Subcutaneous abdominal adipose tissue (tissue), 5 donors: ENCODE data around the gene RSAD2.
"Not testable (repeated sequence)": the region's sequence is repeated elsewhere in the genome, so short reads cannot be mapped to it uniquely, and the experiment has no call there.

Experiments
- H3K27ac ChIP-seq: one replicate; pipeline ENCODE4 v1.7.0; 2013; ENCODE audit warnings: low read depth, mild to moderate bottlenecking, inconsistent platforms, low read length, moderate library complexity
- H3K27me3 ChIP-seq, 5 donors: one replicate each; pipeline ENCODE4 v1.7.0; 2013; ENCODE audit warnings: low read length in 5 of 5, inconsistent platforms in 1 of 5; ENCODE audit not compliant: control insufficient read depth in 5 of 5, insufficient read depth in 4 of 5
- H3K36me3 ChIP-seq, 5 donors: one replicate each; pipeline ENCODE4 v1.7.0; 2013; ENCODE audit warnings: low read length in 5 of 5; ENCODE audit not compliant: control insufficient read depth in 5 of 5, insufficient read depth in 5 of 5
- H3K4me1 ChIP-seq, 5 donors: one replicate each; pipeline ENCODE4 v1.7.0; 2013; ENCODE audit warnings: low read length in 5 of 5, mild to moderate bottlenecking in 3 of 5, moderate library complexity in 1 of 5; ENCODE audit not compliant: control insufficient read depth in 5 of 5, insufficient read depth in 5 of 5
- H3K4me3 ChIP-seq, 5 donors: one replicate each; pipeline ENCODE4 v1.7.0; 2013; ENCODE audit warnings: low read length in 5 of 5, low read depth in 1 of 5
- H3K9ac ChIP-seq, 5 donors: one replicate each; pipeline ENCODE4 v1.7.0; 2013; ENCODE audit warnings: low read length in 5 of 5, mild to moderate bottlenecking in 4 of 5, moderate library complexity in 3 of 5
- H3K9me3 ChIP-seq, 5 donors: one replicate each; pipeline ENCODE4 v1.7.0; 2013; ENCODE audit warnings: low read length in 5 of 5; ENCODE audit not compliant: control insufficient read depth in 5 of 5
- donor health status: healthy.
- donor health status: healthy.
- donor health status: healthy.
- donor health status: healthy.
- donor health status: healthy.

Gene RSAD2

DNA sequence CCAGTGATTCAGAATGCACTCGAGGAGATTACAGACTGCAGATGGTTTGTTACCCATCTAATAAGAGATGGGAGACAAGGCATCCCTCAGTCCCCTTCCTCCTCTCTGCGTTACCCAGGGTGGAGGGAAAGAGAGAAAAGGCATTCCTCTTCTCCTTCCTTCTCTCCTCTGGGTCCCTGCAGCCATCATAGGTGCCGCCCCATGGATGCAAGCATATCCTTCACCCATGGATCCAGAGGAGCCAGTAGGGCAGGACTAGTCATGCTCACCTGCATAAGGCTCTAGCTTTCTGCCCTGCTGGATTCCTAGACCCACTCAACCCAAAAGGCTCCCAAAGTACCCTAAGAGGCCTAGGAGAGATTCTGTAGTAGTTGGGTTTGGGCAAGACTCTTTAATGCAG, 32.3 kb upstream of the RSAD2 start:
- no peak overlapping the region for H3K9ac ChIP-seq
- no peaks in the 10 kb centered on the region for H3K27me3 ChIP-seq
- no peaks in the 10 kb centered on the region for H3K4me1 ChIP-seq
- peaks cover 12 to 26% (median 21%) of the 10 kb centered on the region in 5 donors for H3K36me3 ChIP-seq
- no peak overlapping the region for H3K27ac ChIP-seq
- peaks cover 73 to 89% (median 87%) of the 10 kb centered on the region in 5 donors for H3K9me3 ChIP-seq
- peak overlapping the region in 4 of 5 donors; percentile 17 to 60 (median 41) for H3K4me3 ChIP-seq

DNA sequence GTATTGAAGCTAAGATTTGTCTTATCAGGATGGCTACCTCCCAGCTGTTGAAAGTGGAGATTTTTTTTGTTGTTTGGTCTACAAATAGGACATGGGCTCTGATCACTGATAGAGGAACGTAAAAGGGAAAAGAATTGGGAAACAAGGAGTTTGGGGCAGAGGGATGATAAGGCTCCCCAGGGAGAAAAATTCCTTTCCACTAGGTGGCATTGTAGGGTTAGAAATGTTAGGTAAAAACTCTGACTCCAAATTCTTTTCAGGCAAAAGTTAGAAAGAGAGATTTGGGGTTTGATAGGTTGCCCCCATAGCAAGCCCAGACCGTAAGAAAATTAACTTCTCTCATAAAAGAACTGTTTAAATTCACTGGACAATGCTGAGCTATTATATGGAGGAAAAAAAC, 31.7 kb upstream of the RSAD2 start:
- no peak overlapping the region for H3K27ac ChIP-seq
- H3K4me1 ChIP-seq = no peaks in the 10 kb centered on the region
- H3K36me3 ChIP-seq = peaks cover 16 to 30% (median 24%) of the 10 kb centered on the region in 5 donors
- H3K9me3 ChIP-seq = peaks cover 71 to 92% (median 81%) of the 10 kb centered on the region in 5 donors
- H3K9ac ChIP-seq = no peak overlapping the region
- H3K27me3 ChIP-seq = no peaks in the 10 kb centered on the region
- H3K4me3 ChIP-seq = peak overlapping the region in 2 of 5 donors; percentile 39 to 60

DNA sequence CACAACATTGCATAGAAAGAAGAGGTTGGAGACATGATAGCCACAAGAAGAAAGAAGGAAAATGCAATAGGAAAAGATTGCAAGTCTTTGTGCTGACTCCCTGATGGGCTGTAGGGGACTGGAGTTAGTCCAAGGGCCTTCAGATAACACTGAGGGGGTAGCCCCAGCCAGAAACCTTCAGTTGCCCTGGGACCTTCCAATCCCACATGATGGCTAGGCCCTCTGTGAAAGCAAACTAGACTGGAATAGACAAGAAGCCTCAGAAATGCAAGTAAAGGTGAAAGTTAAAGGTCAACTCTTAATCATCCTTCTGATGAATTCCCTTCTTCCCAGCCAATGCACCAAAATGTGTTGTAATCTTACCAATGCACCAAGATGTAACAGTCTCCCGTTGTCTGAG, 31.0 kb upstream of the RSAD2 start:
- H3K36me3 ChIP-seq = peaks cover 18 to 36% (median 31%) of the 10 kb centered on the region in 5 donors
- no peak overlapping the region for H3K9ac ChIP-seq
- H3K4me1 ChIP-seq = no peaks in the 10 kb centered on the region
- H3K4me3 ChIP-seq = peak overlapping the region in 3 of 5 donors; percentile 1 to 28 (median 22)
- no peak overlapping the region for H3K27ac ChIP-seq
- peaks cover 66 to 96% (median 80%) of the 10 kb centered on the region in 5 donors for H3K9me3 ChIP-seq
- no peaks in the 10 kb centered on the region for H3K27me3 ChIP-seq

DNA sequence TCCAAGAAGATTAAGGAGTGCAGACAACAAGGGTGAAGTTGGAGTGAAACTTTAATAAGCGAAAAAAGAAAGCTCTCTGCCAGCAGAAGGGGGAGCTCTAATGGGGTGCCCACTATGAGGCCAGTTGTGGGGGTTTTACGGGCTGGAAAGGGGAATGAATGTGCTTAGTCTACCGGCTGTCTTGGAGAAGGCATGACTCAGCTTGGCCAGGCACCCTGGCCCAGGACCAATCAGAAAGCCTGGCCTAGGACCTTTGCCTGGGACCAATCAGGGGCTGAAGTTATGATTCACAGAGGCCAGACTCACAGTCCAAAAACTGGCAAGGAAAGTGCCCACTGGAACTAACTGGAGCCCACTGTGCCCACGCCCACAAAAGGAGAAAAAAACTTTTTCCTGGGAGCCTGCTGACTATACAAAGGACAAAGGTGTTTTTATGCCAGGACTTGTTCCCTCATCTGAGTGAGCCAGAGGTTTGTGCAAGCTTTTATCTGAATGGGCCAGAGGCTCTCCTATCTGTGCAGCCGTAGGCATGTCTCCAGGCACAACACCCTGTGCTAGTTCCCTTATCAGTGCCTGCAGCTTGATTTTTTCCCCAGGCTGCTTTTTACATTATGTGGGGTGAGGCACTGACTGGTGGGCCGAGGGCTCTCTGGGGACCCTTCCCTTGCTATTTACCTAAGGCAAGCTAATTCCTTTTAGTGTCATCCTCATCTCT, 30.5 kb upstream of the RSAD2 start:
- Histone ChIP-seq H3K4me1 (no peaks in the 10 kb centered on the region), H3K27ac (no peak overlapping the region), H3K27me3 (no peaks in the 10 kb centered on the region), H3K9me3 (peaks cover 60 to 90% (median 75%) of the 10 kb centered on the region in 5 donors), H3K4me3 (peak overlapping the region in 3 of 5 donors; percentile 1 to 28 (median 22)), H3K36me3 (peaks cover 18 to 41% (median 34%) of the 10 kb centered on the region in 5 donors), H3K9ac (no peak overlapping the region)

DNA sequence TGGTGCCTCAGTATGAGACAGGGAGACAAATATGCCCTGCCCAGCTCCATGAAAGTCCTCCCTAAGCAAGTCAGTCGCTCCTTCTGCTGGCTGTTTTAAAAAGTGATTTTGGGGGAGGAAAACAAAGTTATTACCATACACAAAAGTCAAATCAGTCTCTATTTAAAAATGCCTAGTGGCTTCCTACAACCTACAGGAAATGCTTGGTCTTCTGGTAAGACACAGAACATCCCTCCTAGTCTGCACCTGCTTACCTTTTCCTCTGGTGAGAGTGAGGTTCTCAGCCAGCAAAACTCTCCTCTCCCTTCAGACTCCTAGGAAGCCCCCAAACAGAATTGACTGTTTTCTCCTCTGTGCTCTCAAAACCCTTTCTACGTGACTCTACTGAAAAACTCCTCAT, 25.4 kb upstream of the RSAD2 start:
- Histone ChIP-seq H3K9ac (no peak overlapping the region), H3K36me3 (peaks cover 22 to 50% (median 36%) of the 10 kb centered on the region in 5 donors), H3K27me3 (no peaks in the 10 kb centered on the region), H3K4me1 (no peaks in the 10 kb centered on the region), H3K9me3 (peaks cover 17 to 42% (median 24%) of the 10 kb centered on the region in 5 donors), H3K4me3 (no peak overlapping the region), H3K27ac (no peak overlapping the region)

DNA sequence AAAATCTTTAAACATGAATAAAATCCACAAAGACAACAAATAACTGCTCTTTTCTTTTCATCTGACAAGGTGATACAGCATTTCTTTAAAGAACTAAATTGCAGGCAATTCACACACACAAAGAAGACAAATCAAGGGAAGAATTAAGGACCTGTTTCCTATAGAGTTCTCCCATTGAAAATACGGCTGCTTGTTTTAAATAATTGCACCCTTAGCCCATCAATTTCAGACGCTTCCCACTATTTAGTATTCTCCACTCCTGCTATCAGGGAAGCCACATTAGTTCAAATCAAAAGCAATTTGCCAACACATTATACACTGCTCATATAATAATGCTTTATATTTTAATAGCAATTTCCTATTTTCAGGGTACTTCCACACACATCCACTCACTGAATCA, 23.2 kb upstream of the RSAD2 start:
- H3K4me1 ChIP-seq = no peaks in the 10 kb centered on the region

DNA sequence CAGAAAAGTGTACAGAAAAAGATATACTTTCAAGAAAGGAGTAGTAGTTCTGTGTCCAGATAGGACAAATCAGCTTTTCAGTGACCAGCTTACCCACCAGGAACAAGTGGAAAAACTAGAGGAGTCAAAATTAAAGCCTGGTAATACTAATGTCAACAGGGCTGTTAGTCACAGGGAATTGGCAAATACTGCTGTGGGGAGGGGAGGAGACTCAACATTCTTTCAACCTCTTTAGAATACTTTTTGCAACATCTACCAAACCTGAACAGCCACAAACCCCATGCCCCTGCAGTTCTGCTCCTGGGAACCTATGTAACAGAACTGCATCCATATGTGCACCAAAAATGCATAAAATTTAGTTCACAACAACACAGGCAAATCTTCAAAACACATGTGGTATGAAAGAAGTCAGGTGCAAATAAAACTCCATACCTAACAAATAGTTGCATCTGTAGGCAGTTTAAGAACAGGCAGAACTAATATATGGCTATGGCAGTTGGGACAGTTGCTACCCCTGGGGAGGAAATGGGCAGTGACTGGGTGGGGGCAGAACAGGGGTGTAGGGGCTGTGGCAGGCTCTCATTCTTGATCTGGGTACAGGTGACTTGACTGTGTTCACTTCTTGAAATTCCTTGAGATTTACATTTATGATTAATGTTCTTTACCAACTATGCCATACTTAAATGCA, 21.6 kb upstream of the RSAD2 start:
- peaks cover 0 to 16% (median 6%) of the 10 kb centered on the region in 5 donors for H3K9me3 ChIP-seq
- no peak overlapping the region for H3K27ac ChIP-seq
- no peak overlapping the region for H3K4me3 ChIP-seq
- no peaks in the 10 kb centered on the region for H3K4me1 ChIP-seq
- H3K36me3 ChIP-seq = peaks cover 11 to 40% (median 17%) of the 10 kb centered on the region in 5 donors
- no peaks in the 10 kb centered on the region for H3K27me3 ChIP-seq
- no peak overlapping the region for H3K9ac ChIP-seq

More for the DNA sequence above, 23.2 kb upstream of the RSAD2 start:
- Histone ChIP-seq H3K27me3 (no peaks in the 10 kb centered on the region), H3K4me3 (no peak overlapping the region), H3K9me3 (peaks cover 5 to 29% (median 11%) of the 10 kb centered on the region in 5 donors), H3K36me3 (peaks cover 15 to 42% (median 30%) of the 10 kb centered on the region in 5 donors), H3K27ac (no peak overlapping the region), H3K9ac (no peak overlapping the region)

DNA sequence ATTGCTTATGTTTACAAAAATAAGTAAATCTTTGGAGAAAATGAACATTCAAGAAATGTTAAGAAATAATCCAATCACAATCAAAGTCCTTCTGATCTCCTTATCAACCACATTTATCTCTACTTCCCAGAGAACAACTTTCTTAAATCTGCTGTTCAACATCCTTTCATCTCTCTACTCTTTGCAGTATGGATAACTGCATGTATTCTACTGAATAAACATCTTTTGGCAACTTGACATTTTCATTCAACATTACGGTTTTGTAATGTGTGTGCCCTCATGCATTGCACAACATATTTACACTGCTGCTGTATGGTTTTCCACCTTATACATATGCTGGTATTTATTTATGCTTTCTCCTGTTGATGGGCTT, 21.0 kb upstream of the RSAD2 start:
- Histone ChIP-seq H3K9me3 (peaks cover 0 to 11% (median 6%) of the 10 kb centered on the region in 5 donors), H3K4me1 (no peaks in the 10 kb centered on the region), H3K36me3 (peaks cover 6 to 36% (median 11%) of the 10 kb centered on the region in 5 donors), H3K27ac (no peak overlapping the region), H3K4me3 (no peak overlapping the region), H3K9ac (no peak overlapping the region), H3K27me3 (no peaks in the 10 kb centered on the region)

DNA sequence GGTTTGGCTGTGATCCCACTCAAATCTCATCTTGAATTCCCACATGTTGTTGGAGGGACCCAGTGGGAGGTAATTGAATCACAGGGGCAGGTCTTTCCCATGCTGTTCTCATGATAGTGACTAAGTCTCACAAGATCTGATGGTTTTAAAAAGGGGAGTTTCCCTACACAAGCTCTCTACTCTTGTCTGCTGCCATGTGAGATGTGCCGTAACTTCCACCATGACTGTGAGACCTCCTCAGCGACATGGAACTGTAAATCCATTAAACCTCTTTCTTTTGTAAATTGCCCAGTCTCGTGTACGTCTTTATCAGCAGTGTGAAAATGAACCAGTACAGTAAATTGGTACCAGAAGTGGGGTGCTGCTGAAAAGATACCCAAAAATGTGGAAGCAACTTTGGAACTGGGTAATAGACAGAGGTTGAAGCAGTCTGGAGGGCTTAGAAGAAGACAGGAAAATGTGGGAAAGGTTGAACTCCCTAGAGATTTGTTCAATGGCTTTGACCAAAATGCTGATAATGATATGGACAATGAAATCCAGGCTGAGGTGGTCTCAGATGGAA, 19.0 kb upstream of the RSAD2 start:
- not testable (repeated sequence) for H3K4me1 ChIP-seq, H3K27ac ChIP-seq, H3K4me3 ChIP-seq, H3K27me3 ChIP-seq, H3K9ac ChIP-seq
- peaks cover 6 to 28% (median 11%) of the 10 kb centered on the region in 5 donors for H3K36me3 ChIP-seq
- H3K9me3 ChIP-seq = peaks cover 0 to 11% (median 6%) of the 10 kb centered on the region in 5 donors

DNA sequence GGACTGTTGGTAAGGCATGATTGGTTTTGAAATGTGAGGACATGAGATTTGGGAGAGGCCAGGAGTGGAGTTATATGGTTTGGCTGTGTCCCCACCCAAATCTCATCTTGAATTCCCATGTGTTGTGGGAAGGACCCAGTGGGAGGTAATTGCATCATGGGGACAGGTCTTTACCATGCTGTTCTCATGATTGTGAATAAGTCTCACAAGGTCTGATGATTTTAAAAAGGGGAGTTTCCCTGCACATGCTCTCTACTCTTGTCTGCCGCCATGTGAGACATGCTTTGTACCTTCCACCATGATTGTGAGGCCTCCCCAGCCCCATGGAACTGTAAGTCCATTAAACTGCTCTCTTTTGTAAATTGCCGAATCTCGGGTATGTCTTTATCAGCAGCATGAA, 17.3 kb upstream of the RSAD2 start:
- peaks cover 6 to 28% (median 11%) of the 10 kb centered on the region in 5 donors for H3K36me3 ChIP-seq
- H3K9me3 ChIP-seq = peaks cover 0 to 9% (median 6%) of the 10 kb centered on the region in 5 donors
- H3K27me3 ChIP-seq = no peaks in the 10 kb centered on the region
- peaks cover 0 to 18% (median 11%) of the 10 kb centered on the region in 5 donors for H3K4me1 ChIP-seq
- H3K9ac ChIP-seq = no peak overlapping the region
- no peak overlapping the region for H3K4me3 ChIP-seq
- H3K27ac ChIP-seq = no peak overlapping the region
